GM18951 (cell line): ENCODE results near the gene UCKL1.
"Not testable (repeated sequence)": the region's sequence is repeated elsewhere in the genome, so short reads cannot be mapped to it uniquely, and the experiment has no call there.

Experiments
- POLR2A ChIP-seq: IDR thresholded peaks from 4 replicates; pipeline ENCODE4 v1.6.1; 2011; ENCODE audit warnings: mild to moderate bottlenecking; ENCODE audit not compliant: insufficient read length, insufficient read depth; ENCODE audit errors: extremely low read depth
- in situ Hi-C: fragments of 300-500 bp; cut with MboI; formaldehyde crosslinking; loops from one replicate; pipeline ENCODE4 v1.12.0; 2022; ENCODE audit warnings: low sequenced_read_pairs, mixed read lengths, inconsistent platforms; ENCODE audit not compliant: unreplicated experiment

UCKL1 gene

DNA sequence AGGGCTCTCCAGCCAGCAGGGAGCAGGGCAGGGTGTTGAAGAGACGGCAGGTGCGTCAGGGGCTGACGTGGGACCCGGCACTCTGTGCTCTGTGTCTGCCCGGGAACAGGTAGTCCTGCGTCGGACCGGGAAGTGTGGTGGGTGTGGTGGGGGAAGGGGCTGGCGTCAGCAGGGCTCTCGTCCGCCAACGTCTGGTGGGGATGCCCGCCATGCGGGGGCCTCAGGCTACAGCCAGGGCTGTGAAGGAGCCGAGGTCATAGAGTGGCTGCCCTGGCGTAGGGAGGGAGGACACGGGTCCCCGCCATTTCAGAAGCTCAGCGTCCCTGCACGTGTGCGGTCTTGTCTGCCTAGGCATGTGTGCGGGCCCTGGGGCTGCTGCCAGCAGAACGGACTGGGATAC lies 36.0 kb downstream of the UCKL1 start:
- no peak for TF ChIP-seq POLR2A
- in situ Hi-C loops = no loop called here

DNA sequence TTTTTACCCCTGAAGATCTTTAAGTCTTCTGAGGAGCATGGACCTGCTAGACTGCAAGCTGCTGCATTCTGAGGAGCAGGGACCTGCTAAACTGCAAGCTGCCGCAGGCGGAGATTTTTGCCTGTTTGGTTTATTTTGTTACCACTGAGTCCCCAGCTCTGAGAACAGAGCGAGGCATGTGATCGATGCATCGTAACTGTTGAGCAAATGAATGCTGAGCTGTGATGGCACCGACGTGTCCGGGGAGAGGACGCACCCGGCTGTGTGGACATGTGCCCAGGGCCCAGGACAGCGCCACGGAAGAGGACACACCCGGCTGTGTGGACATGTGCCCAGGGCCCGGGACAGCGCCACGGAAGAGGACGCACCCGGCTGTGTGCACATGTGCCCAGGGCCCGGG lies 37.1 kb downstream of the UCKL1 start:
- TF ChIP-seq POLR2A = no peak
- in situ Hi-C loops = no loop called here

DNA sequence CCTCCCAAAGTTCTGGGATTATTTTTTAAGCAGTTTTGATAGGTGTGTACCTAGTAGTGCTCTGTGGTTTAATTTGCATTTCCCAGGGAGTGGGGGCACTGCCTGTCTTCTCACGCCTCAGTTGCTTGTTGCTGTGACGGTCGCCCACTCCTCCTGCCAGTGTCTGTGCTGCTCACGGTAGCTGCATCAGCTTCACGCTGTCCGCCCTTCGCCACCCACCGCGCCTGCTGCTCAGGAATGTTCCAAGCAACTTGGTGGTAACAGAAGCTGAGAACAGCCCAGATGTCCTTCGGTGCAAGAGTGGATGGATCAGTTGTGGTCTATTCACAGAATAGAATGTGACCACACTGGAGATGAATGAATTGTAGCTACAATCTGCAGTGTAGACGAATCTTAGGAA lies 38.4 kb downstream of the UCKL1 start:
- TF ChIP-seq POLR2A = no peak
- in situ Hi-C loops = no loop called here

DNA sequence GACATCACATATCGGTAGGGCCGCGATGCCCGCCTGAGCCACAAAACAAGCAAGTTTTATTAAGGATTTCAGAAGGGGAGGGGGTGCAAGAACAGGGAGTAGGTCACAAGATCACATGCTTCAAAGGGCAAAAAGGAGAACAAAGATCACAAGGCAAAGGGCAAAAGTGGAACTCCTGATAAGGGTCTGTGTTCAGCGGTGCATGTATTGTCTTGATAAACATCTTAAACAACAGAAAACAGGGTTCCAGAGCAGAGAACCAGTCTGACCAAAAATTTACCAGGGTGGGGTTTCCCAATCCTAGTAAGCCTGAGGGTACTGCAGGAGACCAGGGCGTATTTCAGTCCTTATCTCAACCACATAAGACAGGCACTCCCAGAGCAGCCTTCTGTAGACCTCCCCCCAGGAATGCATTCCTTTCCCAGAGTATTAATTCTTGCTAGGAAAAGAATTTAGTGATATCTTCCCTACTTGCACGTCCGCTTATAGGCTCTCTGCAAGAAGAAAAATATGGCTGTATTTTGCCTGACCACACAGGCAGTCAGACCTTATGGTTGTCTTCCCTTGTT lies 39.8 kb downstream of the UCKL1 start:
- in situ Hi-C loops = not testable (repeated sequence)

DNA sequence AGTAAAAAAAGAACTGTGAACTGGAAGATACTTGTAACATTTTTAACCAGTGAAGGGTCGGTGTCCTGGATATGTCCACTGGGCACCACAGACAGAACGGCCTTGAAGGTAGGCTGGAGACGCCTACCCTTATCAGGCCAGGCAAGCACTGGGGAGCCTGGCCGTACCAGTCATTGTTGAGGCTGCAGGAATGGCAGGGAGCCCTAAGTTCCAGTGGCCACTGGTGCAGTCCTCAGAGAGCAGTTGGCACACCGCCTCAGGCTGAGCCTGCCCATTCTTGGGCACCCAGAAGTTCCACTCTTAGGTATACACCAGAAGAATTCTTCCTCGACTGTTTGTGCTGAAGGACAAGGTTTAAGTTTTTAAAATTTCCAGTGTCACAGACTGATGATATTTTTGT lies 40.7 kb downstream of the UCKL1 start:
- in situ Hi-C loops = no loop called here
- no peak for TF ChIP-seq POLR2A

DNA sequence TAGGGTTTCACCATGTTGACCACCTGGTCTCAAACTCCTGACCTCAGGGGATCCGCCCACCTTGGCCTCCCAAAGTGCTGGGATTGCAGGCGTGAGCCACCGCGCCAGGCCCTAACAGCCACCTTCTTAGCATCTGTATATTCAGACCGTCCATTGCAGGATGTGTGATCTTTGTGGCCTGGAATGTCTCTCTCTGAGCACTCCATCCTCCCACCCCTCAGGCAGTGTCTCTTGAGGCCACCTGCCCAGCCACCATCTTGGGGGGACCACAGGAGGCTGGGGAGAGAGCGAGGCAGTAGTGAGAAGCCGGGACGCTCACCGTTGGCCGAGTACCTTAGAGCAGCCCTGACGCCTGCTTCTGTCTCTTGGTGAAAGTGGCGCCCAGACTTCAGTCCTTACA lies 42.4 kb downstream of the UCKL1 start:
- TF ChIP-seq POLR2A = no peak
- in situ Hi-C loops = no loop called here

DNA sequence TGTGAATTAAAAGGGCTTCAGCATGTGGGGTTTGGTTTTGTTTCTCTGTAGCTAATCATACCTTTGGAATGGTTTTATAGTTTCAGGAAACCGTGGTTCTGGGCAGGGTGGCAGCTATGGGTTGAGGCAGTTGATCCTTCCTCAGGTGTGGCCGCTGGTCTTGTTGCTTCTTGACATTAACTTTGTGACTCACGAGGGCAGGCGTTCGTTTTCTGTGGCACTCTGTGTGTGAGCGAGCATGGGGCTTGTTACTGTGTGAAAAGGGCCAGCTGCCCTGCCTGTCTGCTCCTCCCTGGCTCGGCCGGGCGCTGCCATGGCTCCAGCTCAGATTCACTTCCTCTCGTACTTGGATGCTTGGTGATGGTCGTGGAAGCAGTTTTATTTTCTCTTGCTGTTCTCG lies 45.0 kb downstream of the UCKL1 start:
- in situ Hi-C loops = no loop called here
- no peak for TF ChIP-seq POLR2A

DNA sequence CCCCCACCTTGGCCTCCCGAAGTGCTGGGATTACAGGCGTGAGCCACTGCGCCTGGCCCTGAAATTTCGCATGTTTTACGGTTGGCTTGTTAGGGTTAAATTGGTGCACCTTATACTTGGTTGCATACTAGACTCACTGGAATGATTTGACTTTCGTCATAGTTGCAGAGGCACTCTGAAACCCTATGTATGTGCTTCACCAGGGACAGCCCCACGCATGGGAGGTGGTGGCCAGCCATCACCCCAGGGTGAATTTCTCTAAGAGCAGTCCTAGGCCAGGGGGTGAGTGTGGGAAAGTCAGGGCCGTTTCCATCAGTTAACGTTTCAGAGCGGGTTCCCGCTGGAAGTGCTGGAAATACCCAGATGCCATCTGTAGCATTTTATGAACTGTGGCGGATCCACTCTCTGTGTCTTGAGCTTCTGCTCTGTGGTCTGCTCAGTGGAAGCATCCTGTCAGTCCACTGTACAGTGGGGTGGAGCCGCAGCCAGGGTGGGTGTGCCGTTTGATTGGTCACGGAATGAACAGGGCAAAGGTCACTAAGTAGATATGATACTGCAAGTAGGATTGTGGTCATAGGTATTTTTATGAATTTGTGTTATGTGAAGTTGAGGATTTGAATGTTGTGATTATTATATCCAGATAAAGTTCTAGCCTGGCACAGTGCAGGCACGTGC lies 48.1 kb downstream of the UCKL1 start:
- TF ChIP-seq POLR2A = no peak

DNA sequence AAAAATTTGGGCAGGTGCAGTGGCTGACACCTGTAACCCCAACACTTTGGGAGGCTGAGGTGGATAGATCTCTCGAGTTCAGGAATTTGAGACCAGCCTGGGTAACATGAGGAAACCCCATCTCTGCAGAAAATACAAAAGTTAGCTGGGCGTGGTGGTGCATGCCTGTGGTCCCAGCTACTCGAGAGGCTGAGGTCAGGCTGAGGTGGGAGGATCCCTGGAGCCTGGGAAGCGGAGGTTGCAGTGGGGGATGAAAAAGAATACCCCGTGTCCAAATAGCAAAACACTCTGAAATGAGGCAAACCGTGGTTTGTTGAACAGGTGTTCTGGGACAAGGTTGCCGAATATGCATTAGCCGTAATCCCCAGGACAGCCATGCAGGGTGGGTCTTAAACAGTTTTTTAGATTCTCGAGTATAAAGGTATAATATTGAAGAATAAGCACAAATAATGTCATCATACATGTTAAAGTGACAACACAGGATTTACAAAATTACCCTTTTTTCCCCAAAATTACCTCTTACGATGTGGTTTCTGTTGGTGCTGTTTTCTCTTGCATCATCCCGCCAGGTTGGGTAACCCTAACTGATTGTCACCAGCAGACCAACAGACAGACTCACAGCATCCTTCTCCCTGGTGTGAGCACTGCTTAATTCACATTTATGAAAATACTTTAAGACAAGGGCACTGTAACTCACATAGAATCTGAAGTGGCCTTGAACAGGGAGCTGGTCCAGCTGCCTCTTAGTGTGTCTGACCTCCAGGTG lies 52.2 kb downstream of the UCKL1 start:
- in situ Hi-C loops = no loop called here
- no peak for TF ChIP-seq POLR2A

More for the DNA sequence above, 48.1 kb downstream of the UCKL1 start:
- in situ Hi-C loops = no loop called here

DNA sequence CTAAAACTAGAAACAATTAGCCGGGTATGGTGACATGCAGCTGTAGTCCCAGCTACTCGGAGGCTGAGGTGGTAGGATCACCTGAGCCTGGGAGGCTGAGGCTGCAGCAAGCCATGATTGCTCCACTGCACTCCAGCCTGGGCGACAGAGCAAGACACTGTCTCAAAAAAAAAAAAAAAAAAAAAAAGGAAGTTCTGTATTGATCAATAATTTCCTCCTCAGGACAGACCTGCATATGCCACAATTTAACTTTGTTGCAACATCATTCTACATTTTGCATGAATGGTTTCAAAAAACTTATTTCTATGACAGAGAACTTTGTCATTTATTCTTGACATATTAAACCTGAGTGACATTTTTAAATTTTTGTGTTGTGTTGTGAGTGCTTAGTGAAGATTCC lies 55.8 kb downstream of the UCKL1 start:
- TF ChIP-seq POLR2A = no peak
- in situ Hi-C loops = no loop called here

DNA sequence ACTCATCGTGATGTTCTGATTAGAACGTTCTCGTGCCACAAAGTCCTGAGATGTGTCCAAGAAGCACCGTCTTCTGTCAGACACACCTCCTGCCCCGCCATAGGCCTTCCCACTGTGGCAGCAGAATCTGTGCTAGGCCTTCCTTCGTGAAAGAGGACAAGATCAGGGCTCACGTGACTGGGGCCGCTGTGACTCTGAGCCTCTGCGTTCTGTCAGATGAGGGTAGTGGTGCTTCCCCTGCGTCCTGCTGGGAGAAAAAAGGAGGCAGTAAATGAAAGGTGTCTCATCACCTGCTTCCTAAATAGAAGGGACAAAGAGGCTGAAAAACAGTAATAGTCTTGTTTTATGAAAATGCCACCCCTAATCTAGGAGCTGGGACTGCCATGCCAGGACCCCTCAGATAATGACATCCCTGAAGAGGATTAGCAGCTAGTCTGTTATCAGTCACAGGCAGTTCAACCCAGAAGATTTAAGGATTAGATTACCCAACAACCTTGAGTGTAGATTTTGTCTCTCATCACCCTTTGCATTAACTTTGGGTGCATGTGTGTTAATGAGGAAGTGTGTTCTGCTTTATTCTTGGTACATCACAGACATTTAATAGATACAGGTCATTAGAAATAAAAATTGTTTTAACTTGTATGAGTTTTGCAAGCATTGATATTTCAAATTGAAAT lies 57.2 kb downstream of the UCKL1 start:
- in situ Hi-C loops = no loop called here
- TF ChIP-seq POLR2A = no peak

DNA sequence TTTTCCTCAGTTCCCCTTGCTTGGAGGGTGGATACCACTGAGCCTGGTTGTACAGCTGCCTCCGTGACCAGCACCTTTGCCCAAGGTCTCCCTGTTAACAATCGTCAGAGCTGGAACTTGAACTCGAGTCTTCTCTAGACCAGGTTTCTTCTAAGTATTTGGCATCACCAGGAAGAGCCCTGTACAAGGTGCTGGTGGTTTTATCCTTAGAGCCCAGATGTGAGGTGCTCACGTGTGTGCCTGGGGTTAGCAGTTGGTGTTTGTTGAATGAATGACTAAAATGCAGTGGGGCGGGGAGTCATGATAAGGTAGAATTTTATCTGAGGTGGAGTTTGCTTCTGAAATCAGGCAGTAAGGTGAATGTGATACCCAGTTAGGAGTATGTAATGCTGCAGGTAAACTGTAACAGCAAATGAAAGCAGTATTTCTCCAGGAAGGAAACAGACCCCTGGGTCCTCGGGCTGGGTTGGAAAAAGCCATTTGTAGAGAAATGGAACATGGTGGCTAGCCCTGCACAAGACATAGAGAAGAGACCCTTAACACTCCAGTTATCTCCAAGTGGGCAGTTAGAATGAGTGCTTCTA lies 58.1 kb downstream of the UCKL1 start:
- in situ Hi-C loops = no loop called here
- TF ChIP-seq POLR2A = no peak
